Coronary artery (tissue), 2 donors: ENCODE results near the gene NHS.

ENCODE experiments used
- DNase-seq: peaks from one replicate; pipeline ENCODE4 v3.0.0-alpha.2; 2017; ENCODE audit warnings: low spot score
- H3K27ac ChIP-seq, 2 donors: fragments of 200-600 bp; sonication (generic); one replicate each; pipeline ENCODE4 v1.5.1; 2016 to 2019
- H3K4me3 ChIP-seq: fragments of 200-600 bp; sonication (generic); 2 replicates; pipeline ENCODE4 v1.5.1; 2016; ENCODE audit warnings: mild to moderate bottlenecking, moderate library complexity
- CTCF ChIP-seq: fragments of 200-600 bp; sonication (generic); IDR thresholded peaks from one replicate; pipeline ENCODE4 v1.5.1; 2019; ENCODE audit warnings: antibody characterized with exemption

The NHS gene

GRCh38 chrX:17750436-17750835 is 375.4 kb downstream of the NHS start:
- no peak for TF ChIP-seq CTCF
- Histone ChIP-seq H3K4me3 (no peak overlapping the region), H3K27ac (no peak overlapping the region)
- DNase-seq, result no peak

- no peak overlapping the region for H3K27ac ChIP-seq
- TF ChIP-seq CTCF, result no peak
- no peak overlapping the region for H3K4me3 ChIP-seq
- DNase-seq, result no peak
Measured at GRCh38 chrX:17758382-17758781, 383.4 kb downstream of the NHS start.

GRCh38 chrX:17759990-17760389 is 385.0 kb downstream of the NHS start:
- Histone ChIP-seq H3K27ac (no peak overlapping the region), H3K4me3 (no peak overlapping the region)
- DNase-seq, result no peak
- TF ChIP-seq CTCF, result no peak

- no peak for DNase-seq
- TF ChIP-seq CTCF, result no peak
Measured at GRCh38 chrX:17767734-17768133, 392.7 kb downstream of the NHS start.

GRCh38 chrX:17768997-17769396 is 394.0 kb downstream of the NHS start:
- Histone ChIP-seq H3K4me3 (no peak overlapping the region), H3K27ac (no peak overlapping the region)
- no peak for TF ChIP-seq CTCF
- DNase-seq, result no peak

More at GRCh38 chrX:17767734-17768133, 392.7 kb downstream of the NHS start:
- Histone ChIP-seq H3K27ac (no peak overlapping the region), H3K4me3 (no peak overlapping the region)

- Histone ChIP-seq H3K4me3 (no peak overlapping the region), H3K27ac (no peak overlapping the region)
- TF ChIP-seq CTCF, result no peak
- no peak for DNase-seq
Measured at GRCh38 chrX:17769701-17770269, 394.8 kb downstream of the NHS start.

- no peak for DNase-seq
- Histone ChIP-seq H3K27ac (no peak overlapping the region), H3K4me3 (no peak overlapping the region)
- no peak for TF ChIP-seq CTCF
Measured at GRCh38 chrX:17773221-17773876, 398.3 kb downstream of the NHS start.
